Measurements from ENCODE around the gene PRKCB. TPM values are rescaled to one million over a fixed set of nuclear protein-coding genes. Genes with fewer than 3 reads are reported as not detected.
A peak's percentile ranks its signal among the peaks of the same experiment; 100 is the strongest.
"Not testable (repeated sequence)": the region's sequence is repeated elsewhere in the genome, so short reads cannot be mapped to it uniquely, and the experiment has no call there.

The PRKCB gene
- total RNA-seq, 2 donors from 2014 or later = 72.1 to 77.0 TPM

- peaks cover 4 to 12% of the 10 kb centered on the region in 2 donors for H3K36me3 Mint-ChIP-seq (ENCODE audit: insufficient read depth in 2 of 2)
- H3K27me3 Mint-ChIP-seq (ENCODE audit: low read depth) = no peaks in the 10 kb centered on the region
- H3K27ac Mint-ChIP-seq = no peak overlapping the region
- H3K4me3 Mint-ChIP-seq = no peak overlapping the region
- H3K4me1 Mint-ChIP-seq (ENCODE audit: low read depth) = no peaks in the 10 kb centered on the region
- H3K9me3 Mint-ChIP-seq = no peaks in the 10 kb centered on the region
- ATAC-seq (replicated peaks in 1 of 2) (no peak), DNase-seq (no peak)
Observed at GRCh38 chr16:24218299-24218698, 382.5 kb downstream of the PRKCB start.

GRCh38 chr16:24221219-24221618 lies 385.4 kb downstream of the PRKCB start:
- Mint-ChIP-seq H3K27ac (no peak overlapping the region), H3K36me3 (ENCODE audit: insufficient read depth in 2 of 2) (peaks cover 4 to 8% of the 10 kb centered on the region in 2 donors), H3K9me3 (peaks cover 3 to 4% of the 10 kb centered on the region in 2 donors), H3K4me3 (no peak overlapping the region), H3K27me3 (ENCODE audit: low read depth) (no peaks in the 10 kb centered on the region), H3K4me1 (ENCODE audit: low read depth) (no peaks in the 10 kb centered on the region)
- peak in 1 of 2 donors; percentile 44 for ATAC-seq (replicated peaks in 1 of 2)
- no peak for DNase-seq

GRCh38 chr16:24228514-24228913 lies 392.7 kb downstream of the PRKCB start:
- H3K9me3 Mint-ChIP-seq = peaks cover under 1 to 4% of the 10 kb centered on the region in 2 donors
- H3K4me3 Mint-ChIP-seq = no peak overlapping the region
- no peaks in the 10 kb centered on the region for H3K36me3 Mint-ChIP-seq (ENCODE audit: insufficient read depth in 2 of 2)
- DNase-seq (no peak), ATAC-seq (replicated peaks in 1 of 2) (no peak)
- H3K27me3 Mint-ChIP-seq (ENCODE audit: low read depth) = peaks cover 10% of the 10 kb centered on the region
- H3K4me1 Mint-ChIP-seq (ENCODE audit: low read depth) = no peaks in the 10 kb centered on the region
- no peak overlapping the region for H3K27ac Mint-ChIP-seq

- Mint-ChIP-seq H3K4me1 (ENCODE audit: low read depth) (no peaks in the 10 kb centered on the region), H3K36me3 (ENCODE audit: insufficient read depth in 2 of 2) (peaks cover 0 to 2% of the 10 kb centered on the region in 2 donors), H3K27ac (no peak overlapping the region), H3K4me3 (no peak overlapping the region), H3K27me3 (ENCODE audit: low read depth) (peaks cover 25% of the 10 kb centered on the region), H3K9me3 (peaks cover 4 to 6% of the 10 kb centered on the region in 2 donors)
- no peak for DNase-seq
- ATAC-seq (replicated peaks in 1 of 2) = no peak
Observed at GRCh38 chr16:24232936-24233335, 397.2 kb downstream of the PRKCB start.

- Mint-ChIP-seq H3K36me3 (ENCODE audit: insufficient read depth in 2 of 2) (peaks cover 6 to 10% of the 10 kb centered on the region in 2 donors), H3K4me3 (no peak overlapping the region), H3K27ac (no peak overlapping the region), H3K9me3 (peaks cover 11 to 12% of the 10 kb centered on the region in 2 donors), H3K27me3 (ENCODE audit: low read depth) (peaks cover 25% of the 10 kb centered on the region), H3K4me1 (ENCODE audit: low read depth) (no peaks in the 10 kb centered on the region)
- DNase-seq (no peak), ATAC-seq (replicated peaks in 1 of 2) (no peak)
Observed at GRCh38 chr16:24234737-24235136, 399.0 kb downstream of the PRKCB start.

- no peak overlapping the region for H3K4me3 Mint-ChIP-seq
- H3K27ac Mint-ChIP-seq = no peak overlapping the region
- ATAC-seq (replicated peaks in 1 of 2) (no peak), DNase-seq (no peak)
- H3K9me3 Mint-ChIP-seq = peaks cover 13 to 14% of the 10 kb centered on the region in 2 donors
- no peaks in the 10 kb centered on the region for H3K4me1 Mint-ChIP-seq (ENCODE audit: low read depth)
- H3K36me3 Mint-ChIP-seq (ENCODE audit: insufficient read depth in 2 of 2) = peaks cover 6 to 10% of the 10 kb centered on the region in 2 donors
- H3K27me3 Mint-ChIP-seq (ENCODE audit: low read depth) = peaks cover 25% of the 10 kb centered on the region
Observed at GRCh38 chr16:24235806-24236205, 400.0 kb downstream of the PRKCB start.

- Mint-ChIP-seq H3K36me3 (ENCODE audit: insufficient read depth in 2 of 2) (peaks cover 6 to 10% of the 10 kb centered on the region in 2 donors), H3K27me3 (ENCODE audit: low read depth) (peaks cover 26% of the 10 kb centered on the region)
Observed at GRCh38 chr16:24238846-24239245, 403.1 kb downstream of the PRKCB start.

GRCh38 chr16:24246911-24247607 lies 411.3 kb downstream of the PRKCB start:
- no peak overlapping the region for H3K27ac Mint-ChIP-seq
- no peak overlapping the region for H3K4me3 Mint-ChIP-seq
- ATAC-seq (replicated peaks in 1 of 2) = no peak
- peaks cover 36% of the 10 kb centered on the region for H3K27me3 Mint-ChIP-seq (ENCODE audit: low read depth)
- no peaks in the 10 kb centered on the region for H3K4me1 Mint-ChIP-seq (ENCODE audit: low read depth)
- DNase-seq = no peak
- H3K9me3 Mint-ChIP-seq = no peaks in the 10 kb centered on the region
- H3K36me3 Mint-ChIP-seq (ENCODE audit: insufficient read depth in 2 of 2) = no peaks in the 10 kb centered on the region

More at GRCh38 chr16:24238846-24239245, 403.1 kb downstream of the PRKCB start:
- not testable (repeated sequence) for DNase-seq; H3K4me1 Mint-ChIP-seq (ENCODE audit: low read depth); H3K4me3 Mint-ChIP-seq; H3K27ac Mint-ChIP-seq; ATAC-seq (replicated peaks in 1 of 2)
- peaks cover 13 to 14% of the 10 kb centered on the region in 2 donors for H3K9me3 Mint-ChIP-seq

GRCh38 chr16:24253192-24253591 lies 417.4 kb downstream of the PRKCB start:
- no peak overlapping the region for H3K27ac Mint-ChIP-seq
- peaks cover 8% of the 10 kb centered on the region for H3K4me1 Mint-ChIP-seq (ENCODE audit: low read depth)
- peaks cover 0 to 2% of the 10 kb centered on the region in 2 donors for H3K36me3 Mint-ChIP-seq (ENCODE audit: insufficient read depth in 2 of 2)
- peak; percentile 58 to 64 for ATAC-seq (replicated peaks in 1 of 2)
- peak; percentile 28 to 44 for DNase-seq
- H3K9me3 Mint-ChIP-seq = no peaks in the 10 kb centered on the region
- H3K4me3 Mint-ChIP-seq = no peak overlapping the region
- peaks cover 50% of the 10 kb centered on the region for H3K27me3 Mint-ChIP-seq (ENCODE audit: low read depth)

- H3K27me3 Mint-ChIP-seq (ENCODE audit: low read depth) = peaks cover 57% of the 10 kb centered on the region
- peaks cover 0 to 2% of the 10 kb centered on the region in 2 donors for H3K36me3 Mint-ChIP-seq (ENCODE audit: insufficient read depth in 2 of 2)
- DNase-seq = peak; percentile 72 to 75
- ATAC-seq (replicated peaks in 1 of 2) = peak; percentile 72 to 84
- H3K27ac Mint-ChIP-seq = no peak within 1 kb of the TSS
- H3K9me3 Mint-ChIP-seq = no peaks in the 10 kb centered on the region
- no peak within 1 kb of the TSS for H3K4me3 Mint-ChIP-seq
- peaks cover 8% of the 10 kb centered on the region for H3K4me1 Mint-ChIP-seq (ENCODE audit: low read depth)
Observed at GRCh38 chr16:24255456-24256371, 419.9 kb downstream of the PRKCB start, which contains the start of gene CACNG3. CACNG3 (plus strand) TSS chr16:24256335; CDS start chr16:24256755, 420 bp downstream.

- Mint-ChIP-seq H3K27me3 (ENCODE audit: low read depth) (peaks cover 63% of the 10 kb centered on the region), H3K4me3 (no peak overlapping the region), H3K36me3 (ENCODE audit: insufficient read depth in 2 of 2) (peaks cover 0 to 2% of the 10 kb centered on the region in 2 donors), H3K27ac (no peak overlapping the region), H3K4me1 (ENCODE audit: low read depth) (peaks cover 8% of the 10 kb centered on the region), H3K9me3 (no peaks in the 10 kb centered on the region)
- DNase-seq (no peak), ATAC-seq (replicated peaks in 1 of 2) (no peak)
Observed at GRCh38 chr16:24257958-24258357, 422.2 kb downstream of the PRKCB start.

- no peak overlapping the region for H3K4me3 Mint-ChIP-seq
- ATAC-seq (replicated peaks in 1 of 2) = no peak
- no peak overlapping the region for H3K27ac Mint-ChIP-seq
- H3K4me1 Mint-ChIP-seq (ENCODE audit: low read depth) = peaks cover 8% of the 10 kb centered on the region
- no peak for DNase-seq
- no peaks in the 10 kb centered on the region for H3K9me3 Mint-ChIP-seq
- peaks cover 60% of the 10 kb centered on the region for H3K27me3 Mint-ChIP-seq (ENCODE audit: low read depth)
- peaks cover 0 to 2% of the 10 kb centered on the region in 2 donors for H3K36me3 Mint-ChIP-seq (ENCODE audit: insufficient read depth in 2 of 2)
Observed at GRCh38 chr16:24258791-24259190, 423.0 kb downstream of the PRKCB start.

GRCh38 chr16:24262816-24263215 lies 427.0 kb downstream of the PRKCB start:
- Mint-ChIP-seq H3K9me3 (no peaks in the 10 kb centered on the region), H3K27ac (no peak overlapping the region), H3K4me3 (no peak overlapping the region), H3K4me1 (ENCODE audit: low read depth) (no peaks in the 10 kb centered on the region), H3K27me3 (ENCODE audit: low read depth) (peaks cover 38% of the 10 kb centered on the region), H3K36me3 (ENCODE audit: insufficient read depth in 2 of 2) (peaks cover 2% of the 10 kb centered on the region in 2 donors)
- DNase-seq = no peak
- ATAC-seq (replicated peaks in 1 of 2) = no peak

Measured in activated T-cell treated with anti-CD3 and anti-CD28 coated beads, Interleukin-2, amount 50 U/mL, for 72 hours (primary cell).